Stimulated activated naive B cell treated with anti-CD40 and anti-IgM and Interleukin-4, amounts not matched to agents 10 μg/mL and 1 μg/mL and 100 μg/mL, for 72 hours (primary cell): Measurements from ENCODE around the gene VAC14.
"Not testable (repeated sequence)": the region's sequence is repeated elsewhere in the genome, so short reads cannot be mapped to it uniquely, and the experiment has no call there.

Source experiments
- ATAC-seq, 2 donors: fragments of 150-1000 bp; cut with Tn5 transposase; replicated peaks; 2 replicates each; pipeline ENCODE4 v1.10.0; 2021; ENCODE audit warnings: moderate library complexity in 1 of 2
- DNase-seq: peaks from one replicate; pipeline ENCODE4 v3.0.0; 2021
- H3K27ac Mint-ChIP-seq: one replicate; pipeline ENCODE4 v1.8.0; 2022; ENCODE audit warnings: mild to moderate bottlenecking, mixed read lengths
- H3K27me3 Mint-ChIP-seq, 2 donors: one replicate each; pipeline ENCODE4 v1.8.0; 2022; ENCODE audit warnings: mixed read lengths in 2 of 2
- H3K36me3 Mint-ChIP-seq, 2 donors: one replicate each; pipeline ENCODE4 v1.8.0; 2022; ENCODE audit warnings: mixed read lengths in 2 of 2, mild to moderate bottlenecking in 1 of 2
- H3K4me1 Mint-ChIP-seq, 2 donors: one replicate each; pipeline ENCODE4 v1.8.0; 2022; ENCODE audit warnings: mixed read lengths in 2 of 2, mild to moderate bottlenecking in 1 of 2
- H3K4me3 Mint-ChIP-seq, 2 donors: one replicate each; pipeline ENCODE4 v1.8.0; 2022; ENCODE audit warnings: mild to moderate bottlenecking in 2 of 2, mixed read lengths in 2 of 2, moderate library complexity in 1 of 2
- H3K9me3 Mint-ChIP-seq, 2 donors: one replicate each; pipeline ENCODE4 v1.8.0; 2022; ENCODE audit warnings: mixed read lengths in 2 of 2, mild to moderate bottlenecking in 1 of 2

The VAC14 gene

GRCh38 chr16:70800781-70801480 is at the start of gene VAC14:
VAC14 (minus strand) TSS chr16:70801158; CDS start chr16:70800900, 258 bp downstream.
- H3K4me3 Mint-ChIP-seq = peak within 1 kb of the TSS; percentile 96 to 98
- peaks cover 0 to 2% of the 10 kb centered on the region in 2 donors for H3K9me3 Mint-ChIP-seq

GRCh38 chr16:70823498-70824118 is 22.6 kb upstream of the VAC14 start:
- H3K4me3 Mint-ChIP-seq, H3K4me1 Mint-ChIP-seq, H3K27me3 Mint-ChIP-seq, DNase-seq, H3K9me3 Mint-ChIP-seq, ATAC-seq, H3K27ac Mint-ChIP-seq, H3K36me3 Mint-ChIP-seq: not testable (repeated sequence)

More at GRCh38 chr16:70800781-70801480, at the start of gene VAC14:
- H3K36me3 Mint-ChIP-seq = peaks cover 2 to 14% of the 10 kb centered on the region in 2 donors
- peak within 1 kb of the TSS; percentile 98 for H3K27ac Mint-ChIP-seq
- peaks cover 13 to 45% of the 10 kb centered on the region in 2 donors for H3K4me1 Mint-ChIP-seq
- peak; percentile 94 for DNase-seq
- H3K27me3 Mint-ChIP-seq = peaks cover 6 to 11% of the 10 kb centered on the region in 2 donors
- ATAC-seq = peak; percentile 92 to 95

- not testable (repeated sequence) for ATAC-seq, H3K9me3 Mint-ChIP-seq, H3K4me3 Mint-ChIP-seq, H3K36me3 Mint-ChIP-seq, H3K27ac Mint-ChIP-seq, H3K4me1 Mint-ChIP-seq, H3K27me3 Mint-ChIP-seq, DNase-seq
Measured at GRCh38 chr16:70822734-70823133, 21.8 kb upstream of the VAC14 start.

GRCh38 chr16:70818088-70818487 is 17.1 kb upstream of the VAC14 start:
- not testable (repeated sequence) for H3K4me3 Mint-ChIP-seq, H3K4me1 Mint-ChIP-seq, H3K36me3 Mint-ChIP-seq, ATAC-seq, H3K9me3 Mint-ChIP-seq, DNase-seq, H3K27me3 Mint-ChIP-seq, H3K27ac Mint-ChIP-seq

- Mint-ChIP-seq H3K27me3 (peaks cover 16 to 31% of the 10 kb centered on the region in 2 donors), H3K4me3 (no peak overlapping the region), H3K27ac (no peak overlapping the region), H3K4me1 (no peaks in the 10 kb centered on the region), H3K9me3 (no peaks in the 10 kb centered on the region), H3K36me3 (no peaks in the 10 kb centered on the region)
- DNase-seq (no peak), ATAC-seq (peak; percentile 23 to 57)
Measured at GRCh38 chr16:70809392-70810060, 8.6 kb upstream of the VAC14 start.

GRCh38 chr16:70808371-70808770 is 7.4 kb upstream of the VAC14 start:
- Mint-ChIP-seq H3K27me3 (peaks cover 21 to 38% of the 10 kb centered on the region in 2 donors), H3K27ac (no peak overlapping the region)
- peak; percentile 29 to 33 for ATAC-seq

GRCh38 chr16:70805787-70806186 is 4.8 kb upstream of the VAC14 start:
- Mint-ChIP-seq H3K36me3 (no peaks in the 10 kb centered on the region), H3K27ac (no peak overlapping the region), H3K27me3 (peaks cover 21 to 38% of the 10 kb centered on the region in 2 donors), H3K4me1 (peaks cover 0 to 9% of the 10 kb centered on the region in 2 donors), H3K4me3 (no peak overlapping the region), H3K9me3 (peaks cover 0 to 2% of the 10 kb centered on the region in 2 donors)
- DNase-seq (no peak), ATAC-seq (no peak)

More at GRCh38 chr16:70808371-70808770, 7.4 kb upstream of the VAC14 start:
- Mint-ChIP-seq H3K36me3 (no peaks in the 10 kb centered on the region), H3K4me3 (no peak overlapping the region), H3K9me3 (peaks cover 0 to 2% of the 10 kb centered on the region in 2 donors), H3K4me1 (no peaks in the 10 kb centered on the region)
- no peak for DNase-seq

GRCh38 chr16:70805380-70805779 is 4.4 kb upstream of the VAC14 start:
- ATAC-seq = no peak

GRCh38 chr16:70804734-70805169 is 3.8 kb upstream of the VAC14 start:
- peaks cover 4 to 20% of the 10 kb centered on the region in 2 donors for H3K4me1 Mint-ChIP-seq
- no peaks in the 10 kb centered on the region for H3K36me3 Mint-ChIP-seq
- H3K9me3 Mint-ChIP-seq = peaks cover 0 to 2% of the 10 kb centered on the region in 2 donors
- peaks cover 13 to 30% of the 10 kb centered on the region in 2 donors for H3K27me3 Mint-ChIP-seq
- ATAC-seq = peak in 1 of 2 donors; percentile 2
- H3K27ac Mint-ChIP-seq = no peak overlapping the region
- no peak for DNase-seq
- H3K4me3 Mint-ChIP-seq = no peak overlapping the region

More at GRCh38 chr16:70805380-70805779, 4.4 kb upstream of the VAC14 start:
- Mint-ChIP-seq H3K36me3 (no peaks in the 10 kb centered on the region), H3K4me3 (no peak overlapping the region), H3K27me3 (peaks cover 18 to 37% of the 10 kb centered on the region in 2 donors), H3K9me3 (peaks cover 0 to 2% of the 10 kb centered on the region in 2 donors), H3K27ac (no peak overlapping the region), H3K4me1 (peaks cover 2 to 13% of the 10 kb centered on the region in 2 donors)
- DNase-seq = no peak

GRCh38 chr16:70804153-70804733 is 3.3 kb upstream of the VAC14 start:
- DNase-seq = no peak
- no peak overlapping the region for H3K4me3 Mint-ChIP-seq
- H3K4me1 Mint-ChIP-seq = peaks cover 8 to 25% of the 10 kb centered on the region in 2 donors

GRCh38 chr16:70803319-70803718 is 2.4 kb upstream of the VAC14 start:
- Mint-ChIP-seq H3K4me3 (no peak overlapping the region), H3K27ac (no peak overlapping the region), H3K27me3 (peaks cover 10 to 28% of the 10 kb centered on the region in 2 donors), H3K4me1 (peaks cover 13 to 30% of the 10 kb centered on the region in 2 donors), H3K9me3 (peaks cover 0 to 2% of the 10 kb centered on the region in 2 donors), H3K36me3 (peaks cover 0 to 5% of the 10 kb centered on the region in 2 donors)
- ATAC-seq (no peak), DNase-seq (no peak)

More at GRCh38 chr16:70804153-70804733, 3.3 kb upstream of the VAC14 start:
- H3K27me3 Mint-ChIP-seq = peaks cover 13 to 28% of the 10 kb centered on the region in 2 donors
- peaks cover 0 to under 1% of the 10 kb centered on the region in 2 donors for H3K36me3 Mint-ChIP-seq
- H3K9me3 Mint-ChIP-seq = peaks cover 0 to 2% of the 10 kb centered on the region in 2 donors
- ATAC-seq = no peak
- H3K27ac Mint-ChIP-seq = no peak overlapping the region

- ATAC-seq (no peak), DNase-seq (no peak)
- H3K27me3 Mint-ChIP-seq = peaks cover 7 to 18% of the 10 kb centered on the region in 2 donors
- peaks cover 2 to 14% of the 10 kb centered on the region in 2 donors for H3K36me3 Mint-ChIP-seq
- H3K27ac Mint-ChIP-seq = no peak overlapping the region
- peaks cover 13 to 38% of the 10 kb centered on the region in 2 donors for H3K4me1 Mint-ChIP-seq
- H3K4me3 Mint-ChIP-seq = peak overlapping the region; percentile 96 to 98
- H3K9me3 Mint-ChIP-seq = peaks cover 0 to 2% of the 10 kb centered on the region in 2 donors
Measured at GRCh38 chr16:70801611-70802010, 653 bp upstream of the VAC14 start.

- Mint-ChIP-seq H3K4me3 (peak overlapping the region; percentile 96 to 98), H3K9me3 (peaks cover 0 to 2% of the 10 kb centered on the region in 2 donors), H3K36me3 (peaks cover 2 to 14% of the 10 kb centered on the region in 2 donors), H3K27ac (peak overlapping the region; percentile 98), H3K27me3 (peaks cover 6 to 9% of the 10 kb centered on the region in 2 donors), H3K4me1 (peaks cover 13 to 51% of the 10 kb centered on the region in 2 donors)
- ATAC-seq (peak; percentile 8 to 20), DNase-seq (no peak)
Measured at GRCh38 chr16:70800311-70800710, 647 bp downstream of the VAC14 start.

- no peak overlapping the region for H3K27ac Mint-ChIP-seq
Measured at GRCh38 chr16:70796301-70796700, 4.7 kb downstream of the VAC14 start.

More at GRCh38 chr16:70796301-70796700, 4.7 kb downstream of the VAC14 start:
- DNase-seq (no peak), ATAC-seq (no peak)
- Mint-ChIP-seq H3K36me3 (peaks cover 2 to 18% of the 10 kb centered on the region in 2 donors), H3K4me3 (no peak overlapping the region), H3K4me1 (peaks cover 24 to 83% of the 10 kb centered on the region in 2 donors), H3K27me3 (no peaks in the 10 kb centered on the region), H3K9me3 (no peaks in the 10 kb centered on the region)
